Keratinocyte (primary cell): ENCODE measurements around the gene BAG5.

Experiments used
- EZH2 ChIP-seq: IDR thresholded peaks from one replicate; pipeline ENCODE4 v1.6.1; 2012; ENCODE audit warnings: inconsistent platforms, mild to moderate bottlenecking, low read length, moderate library complexity
- TF ChIP-seq, protein P1 (sequence below), 3 experiments: IDR thresholded peaks in 1 of 3; conservative IDR thresholded peaks in 1 of 3; optimal IDR thresholded peaks in 1 of 3; 2 replicates in 2 of 3; 3 replicates in 1 of 3; pipeline versions ENCODE3 to v1.5.1; 2011; ENCODE audit warnings: low read length in 3 of 3, mild to moderate bottlenecking in 3 of 3, moderate library complexity in 2 of 3, control low read depth in 1 of 3, inconsistent platforms in 1 of 3; ENCODE audit not compliant: insufficient read depth in 2 of 3; ENCODE audit errors: extremely low read depth in 1 of 3

DNA sequence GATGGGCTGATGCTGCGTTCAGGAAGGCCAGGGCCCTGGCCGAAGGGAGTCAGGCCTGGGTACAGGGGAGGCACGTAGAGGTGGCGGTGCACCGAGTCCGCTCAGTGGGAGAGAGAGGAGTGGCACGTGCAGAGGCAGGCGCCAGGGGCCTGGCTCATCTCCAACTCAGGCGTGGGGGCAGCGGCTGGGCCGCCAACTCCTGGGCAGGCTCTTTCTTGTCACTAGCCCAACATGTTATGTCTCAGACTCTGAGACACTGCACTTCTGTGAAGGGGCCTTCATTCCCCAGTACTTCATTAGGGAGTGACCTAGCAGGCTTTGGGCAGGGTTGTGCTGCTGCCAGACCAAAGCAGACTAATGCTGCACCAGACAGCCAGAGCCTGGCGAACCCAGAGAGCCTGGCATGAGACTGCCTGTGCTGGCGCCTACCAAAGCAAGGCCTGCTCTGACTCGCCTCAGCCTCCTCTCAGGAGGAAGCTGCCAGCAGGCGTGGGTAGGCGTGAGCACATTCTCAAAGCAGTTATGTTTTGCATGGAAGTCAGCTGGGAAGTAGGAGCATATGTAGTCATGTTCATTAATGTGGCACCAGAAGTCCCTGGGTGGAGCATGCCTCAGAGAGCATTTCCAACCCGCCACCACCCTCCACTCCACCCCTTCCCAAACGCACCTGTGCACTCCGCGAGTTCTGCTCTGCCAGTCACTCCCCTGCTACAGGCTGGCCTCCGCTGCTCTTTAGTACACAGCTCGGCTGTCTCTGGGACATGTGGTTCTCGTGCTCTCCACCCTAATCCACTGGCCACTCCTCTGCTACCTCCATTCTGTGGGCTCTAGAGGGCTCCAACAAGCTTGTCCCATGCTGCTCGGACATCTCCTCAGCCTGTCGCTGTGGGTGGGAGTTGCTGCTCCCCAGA lies 49.5 kb downstream of the BAG5 start:
- TF ChIP-seq, protein P1, sequence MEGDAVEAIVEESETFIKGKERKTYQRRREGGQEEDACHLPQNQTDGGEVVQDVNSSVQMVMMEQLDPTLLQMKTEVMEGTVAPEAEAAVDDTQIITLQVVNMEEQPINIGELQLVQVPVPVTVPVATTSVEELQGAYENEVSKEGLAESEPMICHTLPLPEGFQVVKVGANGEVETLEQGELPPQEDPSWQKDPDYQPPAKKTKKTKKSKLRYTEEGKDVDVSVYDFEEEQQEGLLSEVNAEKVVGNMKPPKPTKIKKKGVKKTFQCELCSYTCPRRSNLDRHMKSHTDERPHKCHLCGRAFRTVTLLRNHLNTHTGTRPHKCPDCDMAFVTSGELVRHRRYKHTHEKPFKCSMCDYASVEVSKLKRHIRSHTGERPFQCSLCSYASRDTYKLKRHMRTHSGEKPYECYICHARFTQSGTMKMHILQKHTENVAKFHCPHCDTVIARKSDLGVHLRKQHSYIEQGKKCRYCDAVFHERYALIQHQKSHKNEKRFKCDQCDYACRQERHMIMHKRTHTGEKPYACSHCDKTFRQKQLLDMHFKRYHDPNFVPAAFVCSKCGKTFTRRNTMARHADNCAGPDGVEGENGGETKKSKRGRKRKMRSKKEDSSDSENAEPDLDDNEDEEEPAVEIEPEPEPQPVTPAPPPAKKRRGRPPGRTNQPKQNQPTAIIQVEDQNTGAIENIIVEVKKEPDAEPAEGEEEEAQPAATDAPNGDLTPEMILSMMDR (optimal IDR thresholded peaks at IDR 0.05 in 1 of 3, IDR thresholded peaks at IDR 0.05 in 1 of 3, conservative IDR thresholded peaks at IDR 0.05 in 1 of 3; ENCODE audit: extremely low read depth in 1 of 3, insufficient read depth in 2 of 3, low read length in 3 of 3): no peak
- TF ChIP-seq EZH2: no peak
